DMS153 treated with DMSO at 0.1 percent for 48 hours (cell line): ENCODE data around the gene CDKN2B.
"Not testable (repeated sequence)": the region's sequence is repeated elsewhere in the genome, so short reads cannot be mapped to it uniquely, and the experiment has no call there.

Experiments used
- DNase-seq: peaks from one replicate; lab custom pipeline; 2025; ENCODE audit not compliant: unreplicated experiment; lab: John Stamatoyannopoulos, UW

The CDKN2B gene, protein sequence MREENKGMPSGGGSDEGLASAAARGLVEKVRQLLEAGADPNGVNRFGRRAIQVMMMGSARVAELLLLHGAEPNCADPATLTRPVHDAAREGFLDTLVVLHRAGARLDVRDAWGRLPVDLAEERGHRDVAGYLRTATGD

DNA sequence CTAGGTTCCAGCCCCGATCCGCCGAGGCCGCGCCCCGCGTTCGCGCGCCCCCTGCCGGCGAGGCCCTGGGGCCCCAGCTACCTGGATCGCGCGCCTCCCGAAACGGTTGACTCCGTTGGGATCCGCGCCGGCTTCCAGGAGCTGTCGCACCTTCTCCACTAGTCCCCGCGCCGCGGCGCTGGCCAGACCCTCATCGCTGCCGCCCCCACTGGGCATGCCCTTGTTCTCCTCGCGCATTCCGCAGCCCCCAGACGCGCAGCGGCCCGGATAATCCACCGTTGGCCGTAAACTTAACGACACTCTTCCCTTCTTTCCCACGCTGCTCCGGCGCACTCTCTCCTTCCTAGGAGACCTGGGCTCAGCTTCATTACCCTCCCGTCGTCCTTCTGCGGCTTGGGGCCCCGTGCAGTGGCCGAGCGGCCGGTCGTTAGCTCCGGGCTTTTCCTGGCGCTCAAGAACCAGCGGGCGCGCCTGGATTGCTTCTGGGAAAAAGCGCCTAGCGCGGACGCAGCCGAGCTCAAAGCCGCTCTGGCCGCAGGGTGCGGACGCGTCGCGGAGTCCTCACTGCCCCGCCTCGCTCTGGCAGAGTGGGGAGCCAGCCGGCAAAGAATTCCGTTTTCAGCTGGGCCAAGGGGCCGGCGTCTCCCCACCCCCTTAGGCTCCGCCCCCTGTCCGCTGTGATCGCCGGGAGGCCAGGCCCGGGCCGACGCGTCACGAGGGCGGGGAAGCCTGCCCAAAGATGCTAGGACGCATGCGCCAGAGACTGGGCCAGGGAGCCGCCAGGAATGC, at the start of gene CDKN2B:
Gene CDKN2B (minus strand): TSS at position 589 of the 789 bp plus-strand sequence. CDS start 352 bp downstream, at position 237.
- DNase-seq = peak; percentile 91

DNA sequence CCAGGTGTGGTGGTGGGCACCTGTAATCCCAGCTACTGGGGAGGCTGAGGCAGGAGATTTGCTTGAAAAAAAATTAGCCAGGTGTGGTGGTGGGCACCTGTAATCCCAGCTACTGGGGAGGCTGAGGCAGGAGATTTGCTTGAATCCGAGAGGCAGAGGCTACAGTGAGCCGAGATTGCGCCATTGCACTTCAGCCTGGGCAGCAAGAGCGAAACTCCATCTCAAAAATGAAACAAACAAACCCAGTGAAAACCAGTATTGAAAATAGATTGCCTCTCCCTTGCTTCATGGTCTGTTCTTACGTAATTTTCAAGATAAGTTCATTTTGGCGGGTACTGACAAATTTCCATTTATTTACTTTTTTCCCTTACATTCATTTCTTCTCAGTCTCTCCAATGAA, 48.9 kb upstream of the CDKN2B start:
- DNase-seq = not testable (repeated sequence)

DNA sequence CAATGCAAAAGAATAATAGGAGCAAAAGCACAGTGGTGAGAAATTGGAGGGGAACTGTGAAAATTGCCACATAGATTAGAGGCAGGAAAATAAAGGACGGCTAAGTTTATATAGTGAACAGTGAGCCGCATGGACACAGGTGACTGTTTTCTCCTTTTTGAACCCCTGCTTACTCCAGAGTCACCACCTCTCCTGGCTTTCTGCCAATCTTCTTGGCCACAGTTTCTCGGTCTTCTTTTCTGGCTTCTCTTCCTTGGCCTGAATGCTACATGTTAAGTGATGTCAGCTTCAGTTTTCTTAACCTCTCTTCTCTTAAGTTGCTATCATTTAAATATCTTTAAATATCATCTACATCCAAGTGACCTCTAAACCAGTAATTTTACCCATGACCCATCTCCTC, 47.3 kb upstream of the CDKN2B start:
- DNase-seq = no peak

DNA sequence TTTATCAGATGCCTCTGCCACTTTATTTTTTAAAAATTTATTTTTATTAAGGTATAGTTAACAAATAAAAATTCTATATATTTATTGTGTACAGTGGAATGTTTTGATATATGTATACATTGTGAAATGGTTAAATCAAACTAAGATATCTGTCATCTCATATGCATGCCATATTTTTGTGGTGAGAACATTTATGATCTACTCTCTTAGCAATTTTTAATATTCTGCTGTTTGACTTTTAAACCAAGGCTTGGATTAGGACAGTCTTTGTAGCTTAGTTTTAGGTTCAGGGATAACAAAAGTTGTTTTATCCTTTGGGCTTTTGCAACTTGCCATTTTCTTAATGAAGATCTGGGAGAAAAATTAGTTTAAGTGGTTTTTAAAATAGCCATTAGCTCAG, 46.0 kb upstream of the CDKN2B start:
- DNase-seq = no peak

DNA sequence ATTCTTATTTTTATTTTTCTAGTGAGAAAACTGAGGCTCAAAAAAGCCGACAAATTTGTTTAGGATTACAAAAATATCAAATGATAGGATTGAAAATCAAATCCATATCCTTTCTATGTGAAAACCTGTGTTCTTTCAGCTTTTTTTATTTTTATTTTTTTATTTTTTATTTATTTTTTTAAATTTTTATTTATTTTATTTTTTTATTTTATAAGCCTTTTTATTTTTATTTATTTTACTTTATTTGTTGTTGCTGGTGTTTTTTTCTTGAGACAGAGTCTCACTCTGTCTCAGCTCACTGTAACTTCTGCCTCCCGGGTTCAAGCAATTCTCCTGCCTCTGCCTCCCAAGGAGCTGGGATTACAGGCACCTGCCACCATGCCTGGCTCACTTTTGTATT, 45.4 kb upstream of the CDKN2B start:
- DNase-seq = no peak

DNA sequence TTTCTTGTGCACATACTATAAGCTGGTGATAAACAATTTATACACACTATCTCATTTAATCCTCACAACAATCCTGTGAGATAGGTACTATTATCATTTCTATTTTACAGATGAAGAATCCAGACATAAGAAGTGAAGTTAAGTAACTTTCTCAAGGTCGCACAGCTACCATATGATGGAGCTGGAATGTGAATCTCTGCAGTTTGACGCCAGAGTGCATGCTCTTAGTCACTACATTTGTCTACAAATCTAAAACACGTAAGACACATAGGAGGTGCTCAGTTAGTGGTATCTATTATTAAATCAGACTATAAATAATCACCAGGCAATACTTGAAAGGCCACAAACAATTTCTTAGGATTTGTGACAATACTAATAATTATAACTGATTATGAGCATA, 45.0 kb upstream of the CDKN2B start:
- DNase-seq = no peak

DNA sequence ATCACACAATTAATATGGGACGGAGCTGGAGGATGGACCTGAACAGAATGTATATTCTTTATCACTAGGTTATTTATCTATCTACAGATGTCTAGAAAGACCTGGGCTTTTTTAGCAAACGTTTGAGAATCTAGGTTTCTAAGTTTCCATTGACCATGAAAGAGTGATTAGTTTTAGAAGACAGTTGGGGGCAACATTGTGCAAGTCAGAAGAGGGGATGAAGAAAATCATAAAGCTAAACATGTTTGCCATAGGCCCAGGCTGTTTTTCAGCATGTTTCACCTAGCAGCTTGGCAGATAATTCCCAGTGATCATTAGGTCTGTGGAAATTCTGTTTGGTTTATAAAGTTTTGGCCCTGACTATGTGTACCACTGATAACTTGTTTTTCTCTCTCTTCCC, 44.1 kb upstream of the CDKN2B start:
- DNase-seq = no peak

DNA sequence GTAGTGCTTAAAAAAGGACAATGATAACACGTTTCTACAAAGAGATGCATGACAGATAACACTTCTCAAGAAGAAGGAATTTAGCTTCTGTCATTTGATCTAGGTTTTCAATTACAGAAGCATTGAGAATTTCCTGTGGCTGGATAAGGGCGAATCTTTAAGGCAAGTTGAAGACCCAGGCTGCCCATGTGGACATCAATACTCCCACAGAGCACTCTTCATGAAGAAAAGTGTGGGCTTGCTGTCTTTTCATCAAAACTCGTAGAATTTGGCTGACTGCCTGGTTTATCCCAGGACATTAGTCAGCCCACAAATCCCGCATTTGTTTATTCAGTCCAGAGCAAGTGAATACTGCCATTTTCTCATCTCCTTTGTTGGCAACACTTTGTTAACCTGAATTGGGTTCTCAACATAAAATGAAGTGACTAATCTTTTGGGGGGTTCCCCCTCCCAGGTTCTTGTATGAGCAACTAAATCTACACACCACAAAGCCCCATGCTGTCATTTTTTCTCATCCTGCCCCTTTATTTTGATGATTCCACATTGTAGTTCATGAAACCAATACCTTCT, 43.4 kb upstream of the CDKN2B start:
- no peak for DNase-seq

DNA sequence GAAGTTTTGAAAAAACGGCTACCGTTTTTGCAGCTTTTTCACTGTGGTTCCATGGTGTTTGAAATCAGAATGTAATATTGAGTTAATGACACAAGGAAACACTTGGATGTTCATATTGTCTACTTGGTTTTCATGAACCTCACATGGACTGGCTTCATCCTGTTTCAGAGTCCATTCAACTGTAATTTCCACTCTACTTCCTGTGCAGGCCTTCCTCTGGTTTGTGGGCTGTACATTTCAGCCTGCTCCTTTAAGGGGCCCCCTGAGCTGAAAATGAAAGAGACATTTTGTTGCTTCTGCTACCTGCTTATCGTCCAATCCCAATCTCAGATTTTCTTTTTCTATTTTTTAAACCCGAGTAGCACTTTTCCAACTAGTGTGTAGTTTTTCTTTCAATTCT, 41.8 kb upstream of the CDKN2B start:
- DNase-seq = no peak

DNA sequence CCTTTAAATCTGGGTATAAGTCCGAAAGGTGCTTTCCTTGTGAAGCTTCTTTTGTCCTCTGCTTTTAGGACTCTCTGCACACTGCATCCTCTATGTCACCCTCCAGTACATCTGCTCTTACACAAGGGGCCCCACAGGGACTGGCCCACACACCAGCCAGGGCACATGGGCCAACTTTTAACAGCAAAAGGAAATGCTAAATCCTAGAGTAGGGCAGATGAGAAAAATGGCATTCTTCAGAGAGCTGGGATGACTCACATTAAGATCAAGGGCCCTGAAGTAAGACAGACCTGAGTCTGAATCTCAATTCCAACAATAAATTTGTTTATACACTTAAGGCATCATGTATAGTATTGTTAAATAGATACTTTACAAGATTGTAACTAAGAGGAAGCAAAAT, 40.3 kb upstream of the CDKN2B start:
- DNase-seq = no peak

DNA sequence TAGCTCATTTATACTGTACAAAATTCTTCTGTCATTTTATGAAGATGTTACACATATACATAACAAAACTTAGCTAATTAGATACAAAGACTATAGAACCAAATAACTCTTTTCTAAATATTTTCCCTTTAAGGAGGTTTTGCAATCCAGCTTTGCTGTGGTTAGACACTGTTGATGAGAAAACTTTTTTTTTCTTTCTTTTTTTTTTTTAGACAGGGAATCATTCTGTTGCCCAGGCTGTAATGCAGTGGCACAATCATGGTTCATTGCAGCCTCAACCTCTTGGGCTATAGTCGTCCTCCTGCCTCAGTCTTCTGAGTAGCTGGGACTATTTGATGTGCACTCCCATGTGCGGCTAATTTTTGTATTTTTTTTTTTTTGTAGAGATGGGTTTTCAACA, 38.5 kb upstream of the CDKN2B start:
- DNase-seq = no peak

DNA sequence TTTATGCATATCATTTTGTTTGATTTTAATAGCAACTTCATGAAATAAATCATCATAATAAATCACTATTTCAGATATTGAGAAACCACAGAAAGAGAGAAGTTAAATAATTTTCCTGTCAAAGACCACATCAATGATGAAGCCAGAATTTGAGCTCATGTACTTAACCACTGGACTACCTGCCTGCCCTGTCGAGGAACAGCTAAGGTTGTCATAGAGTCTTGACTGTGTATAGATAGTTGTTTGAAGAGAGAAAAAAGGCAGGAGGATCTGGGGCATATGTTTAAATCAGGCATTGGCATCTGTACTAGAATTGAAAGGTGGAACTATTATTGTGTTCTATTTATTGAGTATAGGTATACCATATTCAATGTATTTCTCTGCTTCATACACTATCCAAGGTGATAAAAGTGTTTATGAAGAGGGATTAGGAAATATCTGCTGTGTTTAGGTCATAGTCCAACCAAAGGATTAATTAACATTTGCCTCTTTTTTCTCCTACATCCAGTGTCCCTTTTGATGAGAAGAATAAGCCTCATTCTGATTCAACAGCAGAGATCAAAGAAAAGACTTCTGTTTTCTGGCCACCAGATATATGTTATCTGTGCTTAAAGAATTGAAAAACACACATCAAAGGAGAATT, 37.3 kb upstream of the CDKN2B start:
- no peak for DNase-seq

DNA sequence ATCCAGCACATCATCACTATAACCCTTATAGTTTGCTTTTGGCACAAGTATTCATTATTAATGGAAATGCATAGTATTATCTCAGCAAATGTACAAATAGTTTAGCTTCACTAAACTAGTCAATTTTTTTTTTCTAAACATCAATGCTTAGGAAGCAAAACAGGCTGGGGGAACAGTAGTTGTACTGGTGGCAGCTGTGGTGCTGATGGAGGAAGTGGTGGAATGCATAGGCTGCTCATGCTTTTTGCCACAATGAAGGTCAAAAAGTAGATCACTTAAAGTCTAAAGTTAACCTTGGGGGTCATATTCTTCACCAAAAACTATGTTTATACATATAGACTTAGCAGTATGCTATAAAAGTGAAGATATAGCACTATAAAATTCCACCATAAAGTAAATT, 36.3 kb upstream of the CDKN2B start:
- DNase-seq = no peak

DNA sequence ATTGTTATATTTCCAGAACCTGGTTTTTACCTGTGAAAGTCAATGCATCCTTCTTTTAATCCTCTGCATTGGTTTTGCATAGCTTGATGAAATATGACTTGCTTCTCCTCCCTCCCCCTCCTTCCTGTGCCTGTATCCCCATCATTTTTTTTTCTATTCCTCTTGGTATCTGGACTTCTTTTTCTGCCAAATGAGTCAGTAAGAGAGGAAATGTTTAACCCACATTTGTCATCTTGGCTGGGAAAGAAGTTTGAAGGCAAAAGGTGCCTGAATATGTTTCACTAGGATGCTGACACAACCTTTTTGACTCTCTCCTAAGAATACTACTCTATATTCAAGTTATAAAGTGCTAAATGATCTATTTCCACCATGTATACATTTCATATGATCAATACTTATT, 35.5 kb upstream of the CDKN2B start:
- no peak for DNase-seq

DNA sequence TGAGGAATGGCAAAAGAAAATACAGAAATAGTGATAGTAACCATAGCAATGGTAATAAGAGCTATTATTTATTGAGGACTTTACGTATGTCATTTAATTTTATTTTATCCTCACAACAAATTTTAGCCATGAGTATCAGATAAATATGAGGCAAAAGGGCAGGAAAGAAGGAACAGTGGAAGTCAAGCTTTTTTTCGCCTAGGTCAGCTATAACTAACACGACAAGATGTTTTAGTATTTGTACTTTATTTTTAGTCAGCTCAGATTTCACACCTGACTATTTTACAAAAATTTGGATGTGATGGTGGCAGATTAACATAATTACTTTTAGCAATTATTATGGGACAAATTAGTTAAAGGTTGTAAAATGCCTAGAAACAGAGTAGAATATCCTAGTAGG, 34.8 kb upstream of the CDKN2B start:
- DNase-seq = no peak

DNA sequence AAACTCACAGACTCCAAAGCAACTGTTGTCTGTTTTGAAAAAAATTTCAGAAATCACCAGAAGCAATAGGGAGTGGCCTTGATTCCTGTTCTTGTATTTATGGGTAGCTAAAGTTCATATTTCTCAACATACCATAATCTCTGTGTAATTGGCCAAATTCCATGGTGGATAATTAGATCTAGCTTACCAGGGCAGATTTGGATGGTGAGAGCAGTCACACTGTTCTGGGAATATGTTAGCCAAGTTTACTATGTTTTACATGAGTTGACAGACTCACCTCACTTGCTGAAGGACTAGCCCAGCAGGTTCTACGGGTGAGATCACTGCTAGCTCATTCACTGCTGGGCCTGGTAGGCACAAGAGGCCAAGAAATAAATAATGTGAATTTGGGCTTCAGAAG, 32.7 kb upstream of the CDKN2B start:
- DNase-seq = no peak

DNA sequence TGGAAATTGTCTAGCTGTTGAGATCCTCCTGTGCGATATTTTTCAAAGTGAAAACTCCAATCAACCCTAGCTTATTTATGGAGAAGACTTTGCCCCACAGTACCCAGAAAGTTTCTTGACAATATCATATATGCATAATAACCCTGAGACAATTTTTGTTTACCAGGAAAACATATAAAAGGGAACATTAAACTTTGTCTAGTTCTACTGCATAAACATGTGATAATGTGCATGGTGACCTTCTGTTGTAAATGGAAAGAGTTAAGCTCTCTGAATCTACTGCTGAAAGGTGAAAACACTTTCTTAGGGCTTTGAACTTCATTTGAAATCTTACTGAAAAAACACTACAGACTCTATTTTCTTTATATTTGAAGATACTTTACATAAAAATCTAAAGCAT, 32.2 kb upstream of the CDKN2B start:
- DNase-seq = no peak

DNA sequence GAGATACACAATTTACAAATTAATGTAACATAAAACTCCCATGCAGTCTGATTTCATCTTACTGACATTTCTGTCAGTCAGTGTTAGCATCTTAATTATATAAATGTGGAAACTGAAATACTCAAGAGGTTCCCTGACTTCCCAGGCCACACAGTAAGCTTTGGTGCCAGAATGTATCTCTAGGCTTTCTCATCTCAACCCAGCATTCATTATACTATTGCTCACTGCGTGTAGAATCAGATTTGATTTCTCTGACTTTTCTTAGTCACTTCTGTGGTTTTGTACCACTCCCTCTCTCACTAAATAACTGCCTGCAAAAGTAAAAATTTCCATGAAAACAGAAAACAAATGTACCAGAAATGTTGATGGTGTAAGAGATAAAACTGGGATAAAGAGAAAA, 31.7 kb upstream of the CDKN2B start:
- DNase-seq = no peak

DNA sequence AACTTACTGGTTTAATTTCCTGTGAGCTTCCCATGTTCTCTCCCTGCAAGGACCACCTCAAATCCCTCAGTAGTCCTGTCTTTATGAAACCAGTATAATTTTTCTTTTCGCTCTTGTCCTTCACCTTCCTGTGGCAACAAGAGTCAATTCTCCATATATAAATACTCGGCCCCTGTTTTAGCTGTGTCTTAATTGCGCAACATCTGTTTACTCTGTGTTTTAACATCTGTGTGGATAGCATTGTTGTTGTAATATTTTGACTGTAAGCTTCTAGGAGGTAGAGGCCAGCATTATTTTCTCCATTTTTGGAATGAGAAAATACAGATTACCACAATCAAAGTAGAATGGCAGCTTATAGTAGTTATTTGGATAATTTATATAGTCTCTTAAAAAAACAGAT, 30.2 kb upstream of the CDKN2B start:
- no peak for DNase-seq

DNA sequence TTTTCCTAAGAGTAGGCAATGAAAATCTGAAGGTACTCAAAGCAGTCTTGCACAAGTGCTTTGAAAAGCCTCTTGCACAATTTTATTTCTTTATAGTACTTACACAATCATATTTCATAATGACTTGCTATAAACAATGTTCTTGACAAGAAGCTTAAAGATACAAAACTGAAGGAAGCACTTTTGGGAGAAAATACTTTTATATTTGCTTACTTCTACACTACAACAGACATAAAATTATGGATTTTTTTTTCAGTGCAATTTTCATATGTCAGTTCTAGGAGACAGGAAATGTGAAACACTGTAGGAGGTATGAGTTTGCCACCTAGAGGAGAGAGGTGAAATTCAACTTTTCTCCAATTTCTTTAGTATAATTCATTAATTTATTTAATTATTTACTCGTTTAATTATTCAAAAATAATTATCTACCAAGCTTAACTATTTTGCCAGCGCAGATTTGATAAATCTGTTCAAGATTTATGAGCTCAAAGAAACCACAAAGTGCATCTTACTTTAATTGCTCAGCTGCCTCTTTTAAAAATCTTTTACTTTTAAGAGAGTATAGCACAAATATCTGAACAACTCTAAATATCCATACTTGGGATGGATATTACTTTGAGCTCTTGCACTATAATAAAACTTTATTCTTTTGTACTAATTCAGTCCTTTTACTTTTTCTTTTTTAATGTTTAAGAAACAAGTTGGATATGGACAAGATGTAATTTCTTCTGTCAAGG, 29.0 kb upstream of the CDKN2B start:
- DNase-seq = peak; percentile 24

DNA sequence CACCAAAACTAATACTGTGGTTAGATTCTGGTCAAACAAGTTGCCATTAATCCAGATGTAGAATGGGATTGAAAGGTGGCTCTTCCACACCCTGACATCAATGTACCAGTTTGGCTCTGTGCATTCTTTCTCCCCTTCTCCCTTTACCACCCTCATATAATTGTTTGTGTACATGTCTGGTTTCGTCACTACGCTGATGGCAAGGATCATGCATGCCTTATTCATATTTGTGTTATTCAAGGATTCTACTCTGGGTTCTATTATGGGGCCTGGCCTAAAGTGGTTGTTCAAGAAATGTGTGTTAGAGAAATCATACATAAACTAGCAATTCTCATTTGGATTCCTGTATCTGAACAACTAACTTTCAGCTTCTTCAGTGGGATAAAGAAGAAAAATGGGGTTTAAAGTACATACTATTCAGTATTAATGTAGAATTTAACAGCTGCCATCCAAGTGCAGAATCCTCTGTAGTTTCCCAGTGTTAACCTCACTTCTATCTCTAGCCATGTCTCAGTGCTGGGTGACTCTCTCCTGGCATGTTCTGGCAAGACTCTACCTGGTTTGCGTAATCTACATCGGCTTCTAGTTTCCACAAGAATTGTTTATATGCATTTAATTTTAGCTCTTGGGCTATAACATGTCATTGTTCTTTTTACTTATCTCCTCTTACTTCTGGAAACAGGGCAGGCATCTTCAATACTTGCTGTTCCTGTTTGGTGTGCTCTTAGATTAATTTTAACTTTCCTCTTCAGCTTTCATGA, 27.9 kb upstream of the CDKN2B start:
- DNase-seq = no peak
